Activated CD4-positive, alpha-beta T cell treated with anti-CD3 and anti-CD28 coated beads for 36 hours (primary cell): Measurements from ENCODE around the gene LPP. TPM values are rescaled to one million over a fixed set of nuclear protein-coding genes. Genes with fewer than 3 reads are reported as not detected.
A peak's percentile ranks its signal among the peaks of the same experiment; 100 is the strongest.

ENCODE experiments used
- ATAC-seq: fragments of 200-7000 bp; cut with Tn5 transposase; one replicate; pipeline ENCODE4 v1.10.0; 2021; ENCODE audit warnings: mild to moderate bottlenecking, moderate library complexity
- CTCF ChIA-PET: fragments of 350-600 bp; sonication (Branson Sonifier 250); formaldehyde crosslinking; loops from one replicate; lab custom pipeline; 2021; ENCODE audit warnings: antibody characterized with exemption; lab: Charles Lee
- POLR2A ChIA-PET: fragments of 350-600 bp; sonication (Branson Sonifier 250); formaldehyde crosslinking; loops from one replicate; lab custom pipeline; 2021; ENCODE audit warnings: antibody characterized with exemption, inconsistent platforms; lab: Charles Lee
- DNase-seq: peaks from one replicate; pipeline ENCODE4 v3.0.0-alpha.2; 2020
- H3K27ac Mint-ChIP-seq: one replicate; pipeline ENCODE4 v1.8.0; 2021; ENCODE audit warnings: mixed read lengths
- H3K27me3 Mint-ChIP-seq: one replicate; pipeline ENCODE4 v1.8.0; 2021; ENCODE audit warnings: mixed read lengths
- H3K36me3 Mint-ChIP-seq: one replicate; pipeline ENCODE4 v1.8.0; 2021; ENCODE audit warnings: low read depth, mixed read lengths
- H3K4me1 Mint-ChIP-seq: one replicate; pipeline ENCODE4 v1.8.0; 2021; ENCODE audit warnings: mixed read lengths
- H3K4me3 Mint-ChIP-seq: one replicate; pipeline ENCODE4 v1.8.0; 2021; ENCODE audit warnings: mild to moderate bottlenecking, moderate library complexity, mixed read lengths
- H3K9me3 Mint-ChIP-seq: one replicate; pipeline ENCODE4 v1.8.0; 2021; ENCODE audit warnings: low read depth, mixed read lengths
- intact Hi-C, 2 experiments: fragments of 100-400 bp; cut with DNase I in 1 of 2; cut with micrococcal nuclease in 1 of 2; formaldehyde crosslinking; loops; one replicate each; pipeline versions ENCODE4 v1.14.2 to v1.15.1; 2022 to 2024; cut with DNase I, micrococcal nuclease
- total RNA-seq, 2 experiments: library from RNA; stranded (reverse); gene quantifications; one replicate each; pipeline ENCODE4 v1.2.3, GENCODE V29; 2021

LPP gene
- total RNA-seq, 2 experiments from 2014 or later: 34.7 to 40.6 TPM

DNA sequence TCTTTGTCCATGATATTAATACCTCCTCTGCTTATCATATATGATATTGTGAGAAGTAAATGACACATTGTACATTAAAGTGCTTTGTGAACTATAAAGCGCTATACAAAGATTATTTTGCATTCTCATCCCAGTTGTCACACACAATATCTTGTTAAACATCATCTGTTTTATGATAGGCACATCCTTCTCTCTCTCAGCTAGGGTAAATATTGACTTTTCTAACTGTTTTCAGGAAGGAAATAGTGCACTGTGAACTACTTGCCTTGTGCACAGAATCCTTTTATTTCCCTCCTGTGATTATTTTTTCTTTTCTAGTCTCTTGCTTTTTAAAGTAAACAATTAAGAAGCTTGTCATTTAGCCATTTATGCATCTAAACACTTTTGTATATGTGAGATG is 388.2 kb downstream of the LPP start:
- Mint-ChIP-seq H3K4me1 (no peaks in the 10 kb centered on the region), H3K4me3 (no peak overlapping the region), H3K9me3 (peaks cover 4% of the 10 kb centered on the region), H3K27ac (no peak overlapping the region), H3K27me3 (no peaks in the 10 kb centered on the region), H3K36me3 (peaks cover 6% of the 10 kb centered on the region)
- DNase-seq (no peak), ATAC-seq (no peak)
- POLR2A ChIA-PET: no interaction called here
- CTCF ChIA-PET: no interaction called here
- intact Hi-C loops: no loop called here

DNA sequence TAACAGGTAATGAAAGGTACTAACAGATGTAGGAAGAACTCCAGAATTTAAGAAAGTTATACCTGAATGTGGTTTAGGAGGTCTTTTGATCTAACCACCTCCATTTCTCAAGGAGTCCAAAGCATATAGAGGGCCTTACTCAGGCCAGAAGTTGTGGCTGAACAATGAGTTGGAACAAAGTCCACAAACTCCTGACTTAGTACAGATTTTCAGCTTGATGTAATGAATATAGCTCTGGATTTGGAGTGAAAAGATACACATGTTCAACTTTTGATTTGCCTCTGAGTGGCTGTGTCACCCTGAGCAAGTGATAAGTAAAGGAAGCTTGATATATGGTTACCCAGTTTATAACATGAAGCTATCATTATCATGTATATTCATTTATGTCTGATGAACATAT is 390.1 kb downstream of the LPP start:
- peaks cover 11% of the 10 kb centered on the region for H3K36me3 Mint-ChIP-seq
- intact Hi-C loops: no loop called here
- CTCF ChIA-PET: interaction anchor here (0.6 kb wide), 1 partner anchor 90 kb away, joined by 3 read pairs; no protein-coding TSS in a partner anchor
- H3K27me3 Mint-ChIP-seq: no peaks in the 10 kb centered on the region
- peaks cover 4% of the 10 kb centered on the region for H3K9me3 Mint-ChIP-seq
- H3K27ac Mint-ChIP-seq: no peak overlapping the region
- no peak overlapping the region for H3K4me3 Mint-ChIP-seq
- DNase-seq: no peak
- no peaks in the 10 kb centered on the region for H3K4me1 Mint-ChIP-seq
- no peak for ATAC-seq
- POLR2A ChIA-PET: no interaction called here

DNA sequence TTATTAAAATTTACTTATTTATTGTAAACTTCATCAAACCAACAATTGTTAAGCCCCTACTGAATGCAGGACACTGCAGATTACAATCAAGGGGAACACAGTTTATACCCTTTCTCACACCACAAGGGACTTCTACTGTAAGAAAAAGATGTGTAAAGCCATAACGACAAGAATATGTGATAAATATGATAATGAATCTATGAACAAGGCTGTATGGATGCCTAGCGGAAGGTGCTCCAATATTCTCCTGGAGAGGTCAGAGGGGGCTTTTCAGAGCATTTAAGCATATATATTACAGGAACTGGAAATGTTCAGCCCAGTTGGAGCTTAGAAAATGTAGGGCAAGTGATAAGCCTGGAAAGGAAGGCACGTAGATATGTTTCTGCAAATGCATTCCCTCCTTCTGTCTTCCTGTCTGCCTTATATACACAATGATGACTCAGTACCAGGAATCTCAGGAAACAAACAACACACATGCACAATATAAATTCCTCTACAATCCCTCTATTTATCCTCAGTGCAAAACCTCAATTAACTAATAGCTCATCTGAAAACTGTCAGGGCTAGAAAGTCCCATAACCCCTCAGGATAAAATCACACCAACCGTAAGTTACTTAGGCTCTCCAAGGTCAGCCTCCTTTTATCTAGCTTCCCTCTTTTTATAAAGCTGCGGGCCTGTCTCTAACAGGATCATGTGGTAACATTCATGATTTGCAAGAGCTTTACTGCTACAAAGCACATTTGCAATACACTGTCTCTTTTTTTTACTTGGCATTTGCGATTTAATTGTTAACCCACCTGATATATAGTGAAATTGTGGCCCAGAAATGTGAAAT is 393.1 kb downstream of the LPP start:
- Mint-ChIP-seq H3K36me3 (peaks cover 11% of the 10 kb centered on the region), H3K4me3 (no peak overlapping the region), H3K9me3 (peaks cover 4% of the 10 kb centered on the region), H3K27ac (no peak overlapping the region), H3K27me3 (no peaks in the 10 kb centered on the region), H3K4me1 (no peaks in the 10 kb centered on the region)
- ChIA-PET POLR2A (no interaction called here), CTCF (interaction anchor here (0.7 kb wide), 1 partner anchor 31 kb away, joined by 3 read pairs; no protein-coding TSS in a partner anchor)
- intact Hi-C loops: no loop called here
- ATAC-seq: no peak
- no peak for DNase-seq

DNA sequence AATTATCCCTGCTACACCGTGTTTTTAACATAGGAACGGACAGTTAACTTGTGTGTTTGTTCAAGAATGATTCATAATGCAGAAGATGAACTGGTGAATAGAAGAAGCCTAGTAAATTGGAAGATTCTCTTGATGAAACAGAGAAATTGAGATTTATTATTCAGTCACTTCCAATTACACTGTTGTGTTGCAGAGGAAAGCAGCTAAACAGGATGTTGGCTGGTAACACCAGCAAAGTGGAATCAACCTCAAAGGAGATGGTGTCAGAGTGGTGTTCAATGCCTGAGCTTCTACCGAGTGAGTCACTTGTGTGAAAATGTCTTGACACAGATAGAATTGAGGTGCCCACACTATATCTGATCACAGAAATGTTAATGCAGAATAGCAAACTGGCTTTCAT is 399.6 kb downstream of the LPP start:
- DNase-seq (peak; percentile 31), ATAC-seq (peak; percentile 99)
- Mint-ChIP-seq H3K4me3 (no peak overlapping the region), H3K27ac (no peak overlapping the region), H3K9me3 (no peaks in the 10 kb centered on the region), H3K27me3 (no peaks in the 10 kb centered on the region), H3K4me1 (peaks cover 18% of the 10 kb centered on the region), H3K36me3 (no peaks in the 10 kb centered on the region)
- POLR2A ChIA-PET: interaction anchor here (0.6 kb wide), 1 partner anchor 476 kb away, joined by 3 read pairs; no protein-coding TSS in a partner anchor
- intact Hi-C loops: no loop called here
- CTCF ChIA-PET: interaction anchor here (1.0 kb wide), 1 partner anchor 24 kb away, joined by 3 read pairs; no protein-coding TSS in a partner anchor

DNA sequence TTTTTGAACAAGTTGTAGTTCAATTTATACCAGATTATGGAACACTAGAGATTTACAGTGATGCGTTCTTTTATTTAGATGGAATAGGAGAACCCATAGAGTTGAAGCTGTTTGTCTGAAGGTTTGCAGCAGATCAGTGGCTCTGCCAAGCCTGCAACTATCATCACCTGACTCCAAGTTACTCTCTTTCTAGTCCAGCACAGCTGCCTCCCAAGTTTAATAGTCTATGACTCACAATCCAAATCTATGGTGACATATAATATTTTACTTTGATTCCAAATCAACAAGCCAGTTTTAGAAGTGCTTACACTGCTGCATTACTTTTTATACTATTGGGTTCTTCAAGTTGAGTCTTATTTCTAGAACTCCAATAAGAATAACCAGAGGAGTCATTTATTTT is 400.4 kb downstream of the LPP start:
- no peak overlapping the region for H3K4me3 Mint-ChIP-seq
- peaks cover 25% of the 10 kb centered on the region for H3K4me1 Mint-ChIP-seq

DNA sequence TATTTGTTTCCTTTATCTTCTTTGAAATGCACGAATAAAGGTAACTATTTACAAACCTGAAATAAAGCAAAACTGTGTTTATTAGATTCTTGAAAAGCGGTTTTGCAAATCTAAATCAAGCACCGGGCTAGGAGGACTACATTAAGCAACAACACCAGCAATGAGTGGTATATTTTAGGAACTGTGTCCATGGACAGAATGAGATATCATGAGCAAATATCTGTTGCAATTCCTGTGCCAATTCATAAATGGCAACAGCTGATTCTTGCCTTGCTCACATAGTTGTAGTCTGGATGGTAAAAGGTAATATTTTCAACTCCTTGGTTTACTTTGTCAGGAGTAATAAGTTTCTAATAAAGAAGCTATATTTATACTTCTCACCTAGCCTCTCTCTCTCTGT is 403.3 kb downstream of the LPP start:
- Mint-ChIP-seq H3K36me3 (no peaks in the 10 kb centered on the region), H3K4me3 (no peak overlapping the region), H3K27me3 (no peaks in the 10 kb centered on the region), H3K9me3 (no peaks in the 10 kb centered on the region), H3K27ac (no peak overlapping the region), H3K4me1 (peaks cover 33% of the 10 kb centered on the region)
- ChIA-PET CTCF (no interaction called here), POLR2A (interaction anchor here (1.1 kb wide), 1 partner anchor 817 kb away, joined by 4 read pairs; no protein-coding TSS in a partner anchor)
- intact Hi-C loops: no loop called here
- DNase-seq (no peak), ATAC-seq (no peak)

More for the DNA sequence above, 400.4 kb downstream of the LPP start:
- Mint-ChIP-seq H3K9me3 (no peaks in the 10 kb centered on the region), H3K36me3 (no peaks in the 10 kb centered on the region), H3K27ac (no peak overlapping the region), H3K27me3 (no peaks in the 10 kb centered on the region)
- ATAC-seq: no peak
- intact Hi-C loops: no loop called here
- no peak for DNase-seq
- ChIA-PET POLR2A (no interaction called here), CTCF (interaction anchor here (0.5 kb wide), 1 partner anchor 23 kb away, joined by 3 read pairs; no protein-coding TSS in a partner anchor)

DNA sequence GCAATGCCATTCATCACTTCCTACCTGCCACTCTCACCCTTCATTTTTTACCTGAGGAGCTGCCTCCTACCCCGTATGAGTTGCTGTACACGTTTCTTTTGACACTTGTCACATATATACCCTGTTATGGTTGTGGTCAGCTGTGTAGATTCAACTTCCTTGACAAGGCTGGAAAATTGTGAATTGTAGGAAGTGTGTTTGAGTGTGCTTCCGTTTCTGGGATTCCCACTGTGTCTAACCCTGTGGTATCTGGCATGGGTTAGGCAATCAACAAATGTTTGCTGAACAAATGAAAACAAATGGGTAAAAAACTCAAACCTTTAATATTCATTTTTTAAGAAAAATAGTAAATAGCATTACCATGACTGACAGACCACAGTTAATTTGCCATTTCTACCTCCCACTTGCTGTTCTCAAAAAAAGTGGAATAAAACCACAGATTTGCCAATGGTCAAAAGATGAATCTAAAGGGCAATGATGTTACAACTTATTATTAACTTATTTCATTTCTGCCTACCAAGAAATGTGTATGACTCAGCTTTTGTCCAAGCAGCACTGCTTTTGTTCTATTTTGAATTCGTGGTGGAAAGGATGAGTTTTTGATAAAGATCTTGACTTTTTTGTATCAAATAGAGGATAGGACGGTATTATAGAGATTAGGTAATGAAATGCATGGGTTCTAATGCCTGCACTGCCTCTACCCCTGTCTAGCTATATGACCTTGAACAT is 404.6 kb downstream of the LPP start:
- CTCF ChIA-PET: no interaction called here
- Mint-ChIP-seq H3K27ac (no peak overlapping the region), H3K9me3 (no peaks in the 10 kb centered on the region), H3K27me3 (no peaks in the 10 kb centered on the region), H3K4me3 (no peak overlapping the region), H3K36me3 (no peaks in the 10 kb centered on the region), H3K4me1 (peaks cover 25% of the 10 kb centered on the region)
- POLR2A ChIA-PET: interaction anchor here (1.1 kb wide), 1 partner anchor 818 kb away, joined by 4 read pairs; no protein-coding TSS in a partner anchor
- ATAC-seq (no peak), DNase-seq (no peak)
- intact Hi-C loops: no loop called here

DNA sequence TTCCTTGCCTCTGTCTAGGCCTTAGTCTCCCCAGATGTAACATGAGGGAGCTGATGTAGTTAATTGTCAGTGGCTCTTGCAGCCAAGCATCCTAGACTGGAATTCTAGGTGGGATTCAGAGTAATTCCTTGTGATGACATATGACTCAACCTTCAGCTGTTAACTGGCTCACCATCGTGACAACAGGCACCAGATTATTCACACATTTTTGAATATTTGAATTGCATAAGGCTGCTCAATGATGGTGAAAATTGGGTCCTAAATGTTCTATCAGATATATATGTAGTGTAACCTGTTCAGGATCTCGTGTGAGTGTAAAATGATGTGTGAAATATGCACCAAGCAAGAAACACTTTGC is 405.1 kb downstream of the LPP start:
- Mint-ChIP-seq H3K4me1 (peaks cover 21% of the 10 kb centered on the region), H3K9me3 (no peaks in the 10 kb centered on the region), H3K27me3 (no peaks in the 10 kb centered on the region), H3K27ac (no peak overlapping the region), H3K4me3 (no peak overlapping the region), H3K36me3 (no peaks in the 10 kb centered on the region)
- intact Hi-C loops: no loop called here
- ChIA-PET POLR2A (no interaction called here), CTCF (interaction anchor here (0.8 kb wide), 1 partner anchor 12 kb away, joined by 3 read pairs; no protein-coding TSS in a partner anchor)
- DNase-seq (no peak), ATAC-seq (no peak)

DNA sequence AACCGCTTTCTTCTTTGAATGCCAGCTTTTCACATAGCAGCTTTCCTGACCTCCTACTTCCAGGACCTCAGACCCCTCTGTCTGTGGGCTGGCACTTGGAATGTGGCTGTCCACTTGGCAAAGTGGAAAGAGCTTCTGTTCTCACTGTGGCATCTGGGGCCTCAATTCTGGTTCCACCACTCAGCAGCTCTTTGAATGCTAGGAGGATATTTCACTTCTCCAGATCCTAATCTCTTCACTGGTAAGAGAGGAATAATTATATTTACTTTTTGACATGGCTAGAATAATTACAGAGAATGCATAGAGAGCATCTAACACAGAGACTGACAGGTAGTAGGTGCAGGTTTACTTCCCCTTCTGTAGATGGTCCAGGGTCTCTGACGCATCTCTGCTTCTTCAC is 405.9 kb downstream of the LPP start:
- ChIA-PET POLR2A (no interaction called here), CTCF (interaction anchor here (0.8 kb wide), 1 partner anchor 11 kb away, joined by 3 read pairs; no protein-coding TSS in a partner anchor)
- Mint-ChIP-seq H3K9me3 (no peaks in the 10 kb centered on the region), H3K4me1 (peaks cover 21% of the 10 kb centered on the region), H3K36me3 (no peaks in the 10 kb centered on the region), H3K27me3 (no peaks in the 10 kb centered on the region), H3K4me3 (no peak overlapping the region), H3K27ac (no peak overlapping the region)
- intact Hi-C loops: no loop called here
- DNase-seq (no peak), ATAC-seq (no peak)

DNA sequence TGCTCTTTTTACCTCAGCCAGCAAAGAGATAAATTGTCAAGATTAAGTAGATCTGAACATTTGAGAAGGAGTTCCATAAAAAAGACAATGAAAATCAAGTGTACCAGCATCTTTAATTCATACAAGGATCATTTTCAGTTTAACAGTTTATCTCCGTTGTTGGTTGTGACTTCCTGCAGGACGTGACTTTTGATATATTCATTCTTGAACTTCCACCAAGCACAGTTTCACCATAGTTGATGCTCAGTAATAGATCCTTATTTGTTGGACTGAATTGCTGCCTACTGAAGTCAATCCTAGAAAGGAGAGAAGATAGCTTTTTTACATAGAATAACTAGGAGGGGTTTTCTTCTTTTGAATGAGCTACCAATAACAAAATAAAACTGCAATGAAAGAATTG is 408.2 kb downstream of the LPP start:
- intact Hi-C loops: no loop called here
- ChIA-PET POLR2A (no interaction called here), CTCF (no interaction called here)
- DNase-seq (no peak), ATAC-seq (no peak)
- Mint-ChIP-seq H3K9me3 (no peaks in the 10 kb centered on the region), H3K4me3 (no peak overlapping the region), H3K27ac (no peak overlapping the region), H3K27me3 (no peaks in the 10 kb centered on the region), H3K4me1 (peaks cover 21% of the 10 kb centered on the region), H3K36me3 (no peaks in the 10 kb centered on the region)

DNA sequence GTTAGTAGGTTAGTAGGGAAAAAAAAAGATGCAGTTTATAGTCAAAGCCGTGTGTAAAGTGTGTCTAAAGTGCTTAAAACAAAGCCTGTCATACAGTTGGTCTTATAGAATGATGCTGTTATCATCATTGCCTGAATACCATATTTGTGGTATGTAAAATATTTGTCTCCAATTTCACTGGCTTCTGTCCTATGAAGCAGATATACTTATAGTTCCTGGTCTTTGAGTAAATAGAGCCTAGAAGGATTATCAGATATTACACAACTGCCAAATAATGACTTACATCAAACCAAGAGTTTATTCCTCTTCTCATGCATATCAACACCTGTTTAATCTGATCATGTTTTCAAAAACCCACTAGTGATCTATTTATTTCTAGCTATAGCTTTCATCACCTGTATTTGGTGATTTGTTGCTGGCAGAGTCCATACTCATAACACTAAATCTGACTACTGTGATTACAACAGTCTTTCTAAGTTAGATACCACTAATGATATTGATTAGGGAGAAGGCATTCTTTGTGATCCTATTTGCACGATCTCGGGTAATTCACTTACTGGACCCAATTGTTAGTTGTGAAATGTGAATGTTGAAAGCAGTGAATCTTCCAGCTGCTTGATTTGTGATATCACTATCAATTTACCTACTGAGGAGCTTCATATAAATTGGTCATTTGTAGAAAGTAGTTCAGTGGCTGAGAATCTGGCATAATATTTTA is 413.7 kb downstream of the LPP start:
- Mint-ChIP-seq H3K4me1 (peaks cover 3% of the 10 kb centered on the region), H3K4me3 (no peak overlapping the region), H3K36me3 (no peaks in the 10 kb centered on the region), H3K27ac (no peak overlapping the region), H3K27me3 (no peaks in the 10 kb centered on the region), H3K9me3 (no peaks in the 10 kb centered on the region)
- intact Hi-C loops: no loop called here
- ATAC-seq: no peak
- ChIA-PET CTCF (interaction anchor here (0.6 kb wide), 2 partner anchors 54 to 305 kb away, joined by 3 to 5 read pairs; no protein-coding TSS in a partner anchor), POLR2A (no interaction called here)
- DNase-seq: no peak
